PC-9 (cell line): ENCODE data around the gene MDM4.

ENCODE experiments used
- CTCF ChIP-seq: fragments of 200-600 bp; sonication (generic); conservative IDR thresholded peaks from 2 replicates; pipeline ENCODE4 v1.6.1; 2017; ENCODE audit warnings: mixed run types, antibody characterized with exemption, mild to moderate bottlenecking, moderate library complexity
- EZH2 ChIP-seq: fragments of 200-600 bp; sonication (generic); IDR thresholded peaks from 2 replicates; pipeline ENCODE4 v1.8.0; 2017; ENCODE audit warnings: antibody characterized with exemption, low read depth

GRCh38 chr1:204498981-204499380, 17.2 kb upstream of the MDM4 start:
- TF ChIP-seq EZH2: no peak
- no peak for TF ChIP-seq CTCF
